ENCODE measurements around the gene PTPN14. TPM values are rescaled to one million over a fixed set of nuclear protein-coding genes. Genes with fewer than 3 reads are reported as not detected.

PTPN14 gene
- total RNA-seq, 1 experiment from 2014 or later = 243 TPM

DNA sequence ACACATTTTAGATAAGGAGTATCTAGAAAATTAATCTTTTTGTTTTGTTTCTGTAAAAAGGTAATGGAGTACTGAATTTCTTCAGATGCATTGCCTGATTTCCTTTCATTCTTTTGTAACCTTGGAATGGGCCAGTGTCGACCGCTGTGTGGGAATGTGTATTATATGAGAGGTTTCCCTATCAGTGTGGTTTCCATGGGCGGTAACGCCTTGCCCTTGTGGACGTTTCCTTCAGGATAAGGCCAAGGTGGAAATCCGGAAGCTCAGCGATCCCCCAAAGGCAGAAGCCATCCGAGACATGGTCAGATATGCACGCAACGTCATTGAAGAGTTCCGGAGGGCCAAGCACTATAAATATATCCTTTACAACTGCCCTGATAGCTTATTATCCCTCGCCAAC lies 220.7 kb downstream of the PTPN14 start:
- H3K36me3 Mint-ChIP-seq (ENCODE audit: insufficient read depth, unreplicated experiment) = peaks cover 53% of the 10 kb centered on the region
- intact Hi-C loops (cut with micrococcal nuclease) = loop anchor here (5.0 kb wide), 1 partner anchor 817 kb away; no protein-coding TSS in a partner anchor
- TF ChIP-seq, protein P1, sequence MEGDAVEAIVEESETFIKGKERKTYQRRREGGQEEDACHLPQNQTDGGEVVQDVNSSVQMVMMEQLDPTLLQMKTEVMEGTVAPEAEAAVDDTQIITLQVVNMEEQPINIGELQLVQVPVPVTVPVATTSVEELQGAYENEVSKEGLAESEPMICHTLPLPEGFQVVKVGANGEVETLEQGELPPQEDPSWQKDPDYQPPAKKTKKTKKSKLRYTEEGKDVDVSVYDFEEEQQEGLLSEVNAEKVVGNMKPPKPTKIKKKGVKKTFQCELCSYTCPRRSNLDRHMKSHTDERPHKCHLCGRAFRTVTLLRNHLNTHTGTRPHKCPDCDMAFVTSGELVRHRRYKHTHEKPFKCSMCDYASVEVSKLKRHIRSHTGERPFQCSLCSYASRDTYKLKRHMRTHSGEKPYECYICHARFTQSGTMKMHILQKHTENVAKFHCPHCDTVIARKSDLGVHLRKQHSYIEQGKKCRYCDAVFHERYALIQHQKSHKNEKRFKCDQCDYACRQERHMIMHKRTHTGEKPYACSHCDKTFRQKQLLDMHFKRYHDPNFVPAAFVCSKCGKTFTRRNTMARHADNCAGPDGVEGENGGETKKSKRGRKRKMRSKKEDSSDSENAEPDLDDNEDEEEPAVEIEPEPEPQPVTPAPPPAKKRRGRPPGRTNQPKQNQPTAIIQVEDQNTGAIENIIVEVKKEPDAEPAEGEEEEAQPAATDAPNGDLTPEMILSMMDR (IDR thresholded peaks at IDR 0.05; ENCODE audit: unreplicated experiment) = no peak

DNA sequence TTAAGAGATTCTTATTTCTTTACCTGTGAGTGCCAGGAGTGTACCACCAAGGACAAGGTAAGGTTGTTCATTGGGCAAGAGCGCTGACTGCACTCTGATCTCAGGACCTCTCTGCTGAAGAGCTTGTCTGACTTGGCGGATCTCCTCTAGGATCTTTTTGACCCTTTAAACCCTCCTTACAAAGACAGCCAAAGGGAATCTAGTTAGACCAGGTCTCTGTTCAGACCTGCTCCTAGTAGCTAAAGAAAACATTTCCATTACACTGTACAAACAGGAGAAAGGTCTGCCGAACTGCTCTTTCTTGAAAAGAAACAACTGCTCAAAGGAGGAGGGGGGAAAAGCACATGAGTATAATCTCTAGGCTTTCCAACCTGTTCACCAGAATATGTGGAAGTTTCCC lies 221.2 kb downstream of the PTPN14 start:
- CTCF ChIA-PET = interaction anchor here (0.7 to 20.4 kb wide), 47 partner anchors 9 to 1275 kb away, joined by 3 to 958 read pairs (median 20); partner anchors contain the start of genes CENPF, PTPN14 and SMYD2
- POLR2A ChIA-PET = interaction anchor here (1.0 to 6.1 kb wide), 5 partner anchors 69 to 253 kb away, joined by 4 to 75 read pairs (median 20); no protein-coding TSS in a partner anchor
- peaks cover 53% of the 10 kb centered on the region for H3K36me3 Mint-ChIP-seq (ENCODE audit: insufficient read depth, unreplicated experiment)
- DNase-seq (ENCODE audit: unreplicated experiment) = no peak
- H3K9me3 Mint-ChIP-seq (ENCODE audit: unreplicated experiment) = no peaks in the 10 kb centered on the region
- H3K27ac Mint-ChIP-seq (ENCODE audit: low read depth, unreplicated experiment) = no peak overlapping the region
- no peaks in the 10 kb centered on the region for H3K27me3 Mint-ChIP-seq (ENCODE audit: insufficient read depth, unreplicated experiment)
- intact Hi-C loops (cut with micrococcal nuclease) = loop anchor here (5.0 kb wide), 1 partner anchor 817 kb away; no protein-coding TSS in a partner anchor
- H3K4me3 Mint-ChIP-seq (ENCODE audit: unreplicated experiment) = no peak overlapping the region
- H3K4me1 Mint-ChIP-seq (ENCODE audit: insufficient read depth, unreplicated experiment) = no peaks in the 10 kb centered on the region
- no TSS peak for BruUV-seq (replicated peaks)
- TF ChIP-seq, protein P1 (IDR thresholded peaks at IDR 0.05; ENCODE audit: unreplicated experiment) = no peak

More for the DNA sequence above, 220.7 kb downstream of the PTPN14 start:
- no peaks in the 10 kb centered on the region for H3K4me1 Mint-ChIP-seq (ENCODE audit: insufficient read depth, unreplicated experiment)
- no peaks in the 10 kb centered on the region for H3K27me3 Mint-ChIP-seq (ENCODE audit: insufficient read depth, unreplicated experiment)
- CTCF ChIA-PET = interaction anchor here (0.6 to 20.4 kb wide), 50 partner anchors 8 to 1209 kb away, joined by 3 to 958 read pairs (median 22); partner anchors contain the start of genes CENPF, PTPN14 and SMYD2
- no peak overlapping the region for H3K4me3 Mint-ChIP-seq (ENCODE audit: unreplicated experiment)
- no peak for DNase-seq (ENCODE audit: unreplicated experiment)
- no peaks in the 10 kb centered on the region for H3K9me3 Mint-ChIP-seq (ENCODE audit: unreplicated experiment)
- POLR2A ChIA-PET = interaction anchor here (1.0 to 6.1 kb wide), 5 partner anchors 69 to 252 kb away, joined by 4 to 75 read pairs (median 29); no protein-coding TSS in a partner anchor
- no peak overlapping the region for H3K27ac Mint-ChIP-seq (ENCODE audit: low read depth, unreplicated experiment)
- no TSS peak for BruUV-seq (replicated peaks)

DNA sequence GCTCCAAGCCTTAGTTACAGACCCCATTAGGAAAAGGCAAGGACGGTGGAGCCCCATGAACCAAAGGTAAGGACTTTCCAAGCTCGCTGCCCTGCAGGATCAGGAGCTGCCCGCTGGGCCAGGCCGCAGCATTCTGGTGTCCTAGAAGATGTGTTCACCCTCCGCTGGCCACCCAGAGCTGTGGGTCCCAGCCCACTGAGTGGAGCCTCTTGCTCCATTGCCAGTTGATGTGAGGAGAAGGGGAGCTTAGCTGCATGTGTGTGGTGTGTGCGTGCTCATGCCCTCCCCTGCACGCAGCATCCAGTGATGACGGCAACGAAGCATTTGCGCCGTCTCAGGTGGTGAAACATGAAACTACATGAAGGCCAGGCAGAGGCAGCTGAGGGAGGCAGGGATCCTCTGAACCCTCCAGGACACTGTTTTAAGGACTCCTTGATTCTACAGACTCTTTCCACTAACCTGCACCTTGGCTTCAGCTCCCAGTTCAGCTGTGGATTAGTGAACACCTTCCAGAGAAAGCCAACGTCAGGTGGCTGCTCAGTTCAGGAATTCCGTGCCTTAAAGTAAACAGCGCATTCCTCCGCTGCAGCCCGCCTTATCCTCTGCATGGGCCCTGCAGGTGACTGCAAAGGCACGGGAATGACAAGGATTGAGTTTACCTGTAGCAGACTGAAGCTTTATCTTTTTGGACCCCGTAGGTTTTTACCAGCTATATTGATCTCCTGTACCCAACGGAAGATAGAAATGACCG lies 221.8 kb downstream of the PTPN14 start:
- POLR2A ChIA-PET = interaction anchor here (1.1 to 6.1 kb wide), 6 partner anchors 11 to 253 kb away, joined by 4 to 75 read pairs (median 16); partner anchors contain the start of gene SMYD2

More for the DNA sequence above, 221.8 kb downstream of the PTPN14 start:
- intact Hi-C loops (cut with micrococcal nuclease) = loop anchor here (1.0 to 5.0 kb wide), 4 partner anchors 115 to 1085 kb away; no protein-coding TSS in a partner anchor
- Mint-ChIP-seq H3K36me3 (ENCODE audit: insufficient read depth, unreplicated experiment) (peaks cover 53% of the 10 kb centered on the region), H3K4me1 (ENCODE audit: insufficient read depth, unreplicated experiment) (no peaks in the 10 kb centered on the region), H3K27me3 (ENCODE audit: insufficient read depth, unreplicated experiment) (no peaks in the 10 kb centered on the region), H3K4me3 (ENCODE audit: unreplicated experiment) (no peak overlapping the region), H3K27ac (ENCODE audit: low read depth, unreplicated experiment) (no peak overlapping the region), H3K9me3 (ENCODE audit: unreplicated experiment) (no peaks in the 10 kb centered on the region)
- TF ChIP-seq, protein P1 (IDR thresholded peaks at IDR 0.05; ENCODE audit: unreplicated experiment) = no peak
- CTCF ChIA-PET = interaction anchor here (0.6 to 20.4 kb wide), 67 partner anchors 10 to 1274 kb away, joined by 3 to 958 read pairs (median 6); partner anchors contain the start of genes CENPF, PTPN14 and SMYD2
- no TSS peak for BruUV-seq (replicated peaks)
- no peak for DNase-seq (ENCODE audit: unreplicated experiment)

Data from MCF 10A (cell line).